Dermis microvascular lymphatic vessel endothelial cell (primary cell): ENCODE results near the gene SH2B2. TPM values are rescaled to one million over a fixed set of nuclear protein-coding genes. Genes with fewer than 3 reads are reported as not detected.
"Not testable (repeated sequence)": the region's sequence is repeated elsewhere in the genome, so short reads cannot be mapped to it uniquely, and the experiment has no call there.

Experiments
- DNase-seq, 2 donors: peaks; one replicate each; pipeline versions ENCODE4 v3.0.0 to v3.0.0-alpha.2; 2010; ENCODE audit warnings: low read depth in 2 of 2
- total RNA-seq: library from RNA; depleted of rRNA; stranded (reverse); fragments of >200 nt; gene quantifications from 2 replicates; pipeline ENCODE4 v1.2.1, GENCODE V29; 2014

Gene SH2B2
- total RNA-seq, 1 donor from 2014 or later, result 0.51 TPM

DNA sequence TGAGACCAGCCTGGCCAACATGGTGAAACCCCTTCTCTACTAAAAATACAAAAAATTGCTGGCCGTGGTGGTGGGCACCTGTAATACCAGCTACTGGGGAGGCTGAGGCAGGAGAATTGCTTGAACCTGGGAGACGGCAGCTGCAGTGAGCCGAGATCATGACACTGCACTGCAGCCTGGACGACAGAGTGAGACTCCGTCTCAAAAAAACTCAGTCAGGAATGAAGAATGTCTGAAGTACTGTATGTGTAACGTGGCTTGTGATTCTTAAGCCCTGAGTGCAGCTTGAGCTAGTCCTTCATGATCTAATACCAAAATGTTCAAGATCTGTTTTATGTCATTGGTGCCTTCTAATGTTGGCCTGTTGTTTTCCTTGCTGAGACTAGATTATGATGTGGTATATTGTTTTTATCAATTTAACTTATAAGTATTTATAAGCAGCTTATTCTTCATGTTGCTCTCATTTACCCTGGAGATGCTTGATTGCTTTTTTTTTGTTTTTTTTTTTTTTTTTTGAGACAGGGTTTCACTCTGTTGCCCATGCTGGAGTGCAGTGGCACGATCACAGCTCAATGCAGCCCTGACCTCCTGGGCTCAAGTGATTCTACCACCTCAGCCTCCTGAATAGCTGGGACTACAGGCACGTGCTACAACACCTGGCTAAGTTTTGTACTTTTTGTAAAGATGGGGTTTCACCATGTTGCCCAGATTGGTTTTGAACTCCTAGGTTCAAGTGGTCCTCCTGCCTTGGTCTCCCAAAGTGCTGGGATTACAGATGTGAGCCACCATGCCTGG is 44.2 kb downstream of the SH2B2 start:
- DNase-seq, result not testable (repeated sequence)

DNA sequence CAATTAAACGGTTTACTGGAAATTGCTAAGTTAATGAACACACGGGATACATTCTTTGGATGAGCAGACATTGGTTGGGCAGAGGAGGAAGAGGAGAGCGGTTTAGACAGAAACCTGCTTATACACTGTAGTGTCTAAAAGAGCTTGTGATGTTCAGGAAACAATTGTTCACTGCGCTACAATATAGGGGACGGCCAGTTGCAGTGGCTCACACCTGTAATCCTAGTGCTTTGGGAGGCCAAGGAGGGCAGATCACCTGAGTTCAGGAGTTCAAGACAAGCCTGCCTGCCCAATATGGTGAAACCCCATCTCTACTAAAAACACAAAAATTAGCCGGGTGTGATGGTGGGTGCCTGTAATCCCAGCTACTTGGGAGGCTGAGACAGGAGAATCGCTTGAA is 48.9 kb downstream of the SH2B2 start:
- DNase-seq, result not testable (repeated sequence)

DNA sequence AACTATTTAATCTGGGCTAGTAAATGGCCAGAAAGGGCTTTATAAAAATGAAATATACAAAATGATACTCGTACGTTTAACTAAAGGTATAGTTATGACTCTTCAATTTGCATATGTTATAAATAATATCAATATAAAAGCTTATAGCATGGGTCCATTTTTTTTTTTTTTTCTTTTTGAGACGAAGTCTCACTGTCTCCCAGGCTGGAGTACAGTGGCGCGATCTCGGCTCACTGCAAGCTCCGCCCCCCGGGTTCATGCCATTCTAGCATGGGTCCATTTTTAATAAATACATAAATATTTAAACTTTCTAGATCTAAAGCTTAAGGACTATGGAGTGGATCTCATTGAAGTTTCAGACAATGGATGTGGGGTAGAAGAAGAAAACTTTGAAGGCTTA is 50.3 kb downstream of the SH2B2 start:
- not testable (repeated sequence) for DNase-seq

DNA sequence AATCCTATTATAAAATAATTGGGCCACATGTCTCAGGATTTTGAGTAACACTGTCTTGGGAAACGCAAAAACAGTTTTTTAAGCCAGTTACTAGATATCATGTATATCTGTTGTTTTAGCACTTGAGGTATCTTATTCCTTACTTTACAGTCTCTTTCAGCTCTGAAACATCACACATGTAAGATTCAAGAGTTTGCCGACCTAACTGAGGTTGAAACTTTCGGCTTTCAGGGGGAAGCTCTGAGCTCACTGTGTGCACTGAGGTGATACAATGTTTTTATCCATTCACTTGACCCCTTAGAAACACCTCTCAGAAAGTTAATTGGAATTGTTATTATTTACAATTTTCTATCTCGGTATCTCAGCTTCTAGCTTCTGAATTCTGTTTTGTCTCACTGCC is 50.8 kb downstream of the SH2B2 start:
- DNase-seq, result not testable (repeated sequence)

GRCh38 chr7:102340599-102341368 is 54.1 kb downstream of the SH2B2 start:
- not testable (repeated sequence) for DNase-seq

GRCh38 chr7:102346983-102347382 is 60.3 kb downstream of the SH2B2 start:
- not testable (repeated sequence) for DNase-seq

DNA sequence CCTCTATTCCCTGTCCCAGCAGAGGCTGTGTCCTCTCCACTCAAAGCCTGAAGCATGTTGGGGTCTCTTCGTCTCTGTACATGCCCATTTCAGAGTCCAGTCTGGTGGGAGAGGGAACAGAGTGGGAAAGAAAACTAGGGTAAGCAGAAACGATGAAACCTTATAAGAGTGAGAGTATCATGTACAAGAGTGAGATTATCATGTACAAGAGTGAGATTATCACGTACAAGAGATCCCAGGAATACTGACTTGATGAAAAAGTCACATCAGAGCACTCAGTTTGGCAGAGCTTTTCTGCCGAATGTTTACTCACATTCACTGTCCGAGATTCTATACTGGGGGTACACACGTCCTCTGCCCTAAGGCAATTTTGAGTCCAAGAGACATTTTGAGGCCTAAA is 69.7 kb downstream of the SH2B2 start, which contains the start of gene SPDYE6:
SPDYE6 (minus strand) TSS at position 101 of the 400 bp plus-strand sequence. CDS start 421 bp downstream, outside the sequence.
- DNase-seq, result not testable (repeated sequence)

- peak; percentile 96 to 97 for DNase-seq
Measured at GRCh38 chr7:102363549-102364393, 77.1 kb downstream of the SH2B2 start.

GRCh38 chr7:102364394-102364886 is 77.8 kb downstream of the SH2B2 start:
- not testable (repeated sequence) for DNase-seq

DNA sequence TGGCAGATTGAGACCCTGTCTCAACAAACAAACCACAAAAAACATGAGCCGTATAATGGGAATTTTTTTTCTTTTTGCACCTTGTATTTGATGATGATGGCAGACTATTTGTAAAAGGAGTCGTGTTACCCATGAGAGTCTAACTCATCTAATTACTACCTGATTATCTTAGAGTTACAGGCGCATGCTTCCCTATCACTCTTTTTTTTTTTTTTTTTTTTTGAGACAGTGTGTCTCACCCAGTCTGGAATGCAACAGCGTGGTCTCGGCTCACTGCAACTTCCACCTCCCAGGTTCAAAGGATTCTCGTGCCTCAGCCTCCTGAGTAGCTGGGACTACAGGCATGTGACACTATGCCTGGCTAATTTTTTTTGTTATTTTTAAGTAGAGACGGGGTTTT is 78.7 kb downstream of the SH2B2 start:
- not testable (repeated sequence) for DNase-seq

- DNase-seq, result not testable (repeated sequence)
Measured at GRCh38 chr7:102370038-102370437, 83.4 kb downstream of the SH2B2 start.

Other genes with a start within 250 kb of the SH2B2 start
- not detected in 2 replicates for gene SPDYE6, start 69.6 kb downstream of the SH2B2 start, total RNA-seq
- 8.0 and 10.6 TPM in 2 replicates for gene PRKRIP1, start 109.5 kb downstream of the SH2B2 start, total RNA-seq
- gene ORAI2, start 146.7 kb downstream of the SH2B2 start, total RNA-seq, result 57.9 and 106 TPM in 2 replicates
- gene ALKBH4, start 178.0 kb downstream of the SH2B2 start, total RNA-seq, result 8.1 and 13.0 TPM in 2 replicates
- gene LRWD1, start 178.1 kb downstream of the SH2B2 start, total RNA-seq, result 19.5 and 24.1 TPM in 2 replicates
- 26.2 and 32.1 TPM in 2 replicates for gene POLR2J, start 192.1 kb downstream of the SH2B2 start, total RNA-seq
- gene RASA4B, start 230.9 kb downstream of the SH2B2 start, total RNA-seq, result 2.6 and 2.8 TPM in 2 replicates